SJCRH30 (cell line): Measurements from ENCODE around the gene CANX. TPM values are rescaled to one million over a fixed set of nuclear protein-coding genes. Genes with fewer than 3 reads are reported as not detected.

Experiments used
- DNase-seq, 2 experiments: peaks; one replicate each; pipeline ENCODE4 v3.0.0-alpha.2; 2015 to 2020
- H3K27ac ChIP-seq: fragments of 250-450 bp; sonication (Bioruptor Pico); 2 replicates; pipeline ENCODE4 v1.5.1; 2020; ENCODE audit warnings: mild to moderate bottlenecking, moderate library complexity
- H3K27me3 ChIP-seq: fragments of 250-450 bp; sonication (Bioruptor Pico); 2 replicates; pipeline ENCODE4 v1.5.1; 2020; ENCODE audit warnings: mild to moderate bottlenecking, moderate library complexity
- H3K36me3 ChIP-seq: fragments of 250-450 bp; sonication (Bioruptor Pico); 2 replicates; pipeline ENCODE4 v1.5.1; 2020; ENCODE audit warnings: mild to moderate bottlenecking, moderate library complexity
- H3K4me1 ChIP-seq: fragments of 250-450 bp; sonication (Bioruptor Pico); 2 replicates; pipeline ENCODE4 v1.5.1; 2020; ENCODE audit warnings: mild to moderate bottlenecking, moderate library complexity
- H3K4me3 ChIP-seq: fragments of 250-450 bp; sonication (Bioruptor Pico); 2 replicates; pipeline ENCODE4 v1.5.1; 2020; ENCODE audit warnings: mild to moderate bottlenecking, moderate library complexity
- H3K9me3 ChIP-seq: fragments of 250-450 bp; sonication (Bioruptor Pico); replicated peaks from 2 replicates; pipeline ENCODE4 v1.5.1; 2020; ENCODE audit warnings: mild to moderate bottlenecking, moderate library complexity
- total RNA-seq: library from RNA; depleted of rRNA; stranded (reverse); fragments of >200 nt; shearing (Covaris generic); gene quantifications from 2 replicates; pipeline ENCODE4 v1.2.3, GENCODE V29; 2014

Gene CANX
- total RNA-seq, 1 experiment from 2014 or later: 506 TPM

DNA sequence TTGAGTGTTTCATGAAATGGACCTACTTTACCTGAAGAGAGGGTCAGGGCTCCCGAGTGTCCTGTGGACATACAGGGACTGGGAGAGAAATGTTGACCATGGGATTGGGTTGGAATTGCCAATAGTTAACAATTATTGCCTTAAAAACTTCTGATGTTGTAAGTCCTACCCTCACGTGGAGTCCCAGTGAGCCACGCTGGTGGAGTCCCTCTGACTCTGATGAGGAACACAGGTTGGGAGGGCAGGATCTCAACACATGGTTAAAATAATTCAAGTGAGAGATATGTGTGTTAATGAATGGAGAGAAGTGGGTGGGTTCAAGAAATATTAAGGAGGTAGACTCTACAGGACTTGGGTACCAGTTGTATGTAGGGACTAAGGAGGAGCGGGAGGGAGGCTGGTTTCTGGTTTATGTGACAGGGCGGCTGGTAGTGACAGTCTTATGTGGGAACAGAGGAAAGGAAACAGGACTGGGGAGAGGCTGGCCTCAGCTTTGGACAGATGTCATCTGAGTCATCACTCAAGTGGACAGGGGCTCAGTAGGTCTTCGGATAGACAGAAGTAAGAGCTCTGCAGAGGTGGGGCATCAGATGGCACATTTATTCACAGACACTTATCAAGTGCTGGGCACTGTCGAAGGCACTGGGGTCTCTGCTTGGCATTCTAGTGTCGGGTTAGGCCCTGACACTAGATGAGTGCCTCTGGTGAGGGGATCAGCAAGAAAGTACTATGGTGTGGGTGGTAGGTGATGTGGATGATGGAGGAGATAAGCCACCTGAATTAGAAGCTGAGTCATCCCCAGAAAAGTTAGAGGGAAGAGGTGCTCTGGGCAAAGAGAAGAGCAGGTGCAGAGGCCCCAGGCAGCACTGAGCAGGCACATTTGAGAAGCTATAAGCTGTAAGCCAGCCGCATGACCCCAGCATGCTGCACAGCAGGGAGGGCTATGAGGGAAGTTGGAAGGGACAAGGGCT, 61.1 kb downstream of the CANX start:
- no peaks in the 10 kb centered on the region for H3K36me3 ChIP-seq
- H3K4me1 ChIP-seq: peaks cover 26% of the 10 kb centered on the region; the same call in 1 of the 2 replicates
- no peak overlapping the region for H3K4me3 ChIP-seq
- no peak overlapping the region for H3K27ac ChIP-seq
- H3K27me3 ChIP-seq: no peaks in the 10 kb centered on the region
- peak in 1 of 2 experiments; percentile 13 for DNase-seq
- no peaks in the 10 kb centered on the region for H3K9me3 ChIP-seq

DNA sequence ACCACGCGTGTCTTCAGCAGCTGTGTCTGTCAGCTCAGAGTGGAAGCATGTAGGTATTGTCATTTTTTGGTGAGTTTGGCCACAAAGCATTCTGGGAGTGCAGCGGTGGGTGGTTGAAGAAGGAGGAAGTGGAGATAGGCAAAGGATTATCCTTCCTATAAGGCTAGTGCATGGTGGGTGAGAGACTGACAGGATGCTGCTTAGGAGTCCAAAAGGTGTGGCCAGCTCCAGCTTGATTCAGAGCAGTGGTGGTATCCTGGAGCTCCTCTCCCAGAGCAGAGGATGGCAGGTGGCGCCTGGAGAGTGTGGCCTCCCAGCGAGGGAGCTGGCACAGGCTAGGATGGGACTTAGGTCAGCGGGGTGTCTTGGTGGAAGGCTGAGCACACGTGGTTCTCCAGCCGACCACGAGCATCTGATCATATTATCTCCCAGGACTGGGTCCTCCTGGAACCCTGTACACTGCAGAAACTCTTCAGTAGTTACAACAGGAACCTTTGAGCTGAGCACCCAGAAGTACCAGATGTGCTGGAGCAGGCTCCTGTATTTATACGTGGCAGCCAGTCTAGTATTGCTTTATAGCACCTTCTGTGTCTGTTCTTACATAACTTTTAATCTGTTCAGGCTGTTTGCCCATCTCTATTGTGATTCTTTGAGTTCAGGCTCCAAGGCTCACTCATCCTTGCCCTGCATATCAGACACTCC, 63.5 kb downstream of the CANX start:
- no peak overlapping the region for H3K27ac ChIP-seq
- H3K36me3 ChIP-seq: peaks cover 18% of the 10 kb centered on the region
- no peaks in the 10 kb centered on the region for H3K27me3 ChIP-seq
- no peak overlapping the region for H3K4me3 ChIP-seq
- no peaks in the 10 kb centered on the region for H3K9me3 ChIP-seq
- H3K4me1 ChIP-seq: peaks cover 26% of the 10 kb centered on the region; the same call in 1 of the 2 replicates
- peak; percentile 28 to 38 for DNase-seq

DNA sequence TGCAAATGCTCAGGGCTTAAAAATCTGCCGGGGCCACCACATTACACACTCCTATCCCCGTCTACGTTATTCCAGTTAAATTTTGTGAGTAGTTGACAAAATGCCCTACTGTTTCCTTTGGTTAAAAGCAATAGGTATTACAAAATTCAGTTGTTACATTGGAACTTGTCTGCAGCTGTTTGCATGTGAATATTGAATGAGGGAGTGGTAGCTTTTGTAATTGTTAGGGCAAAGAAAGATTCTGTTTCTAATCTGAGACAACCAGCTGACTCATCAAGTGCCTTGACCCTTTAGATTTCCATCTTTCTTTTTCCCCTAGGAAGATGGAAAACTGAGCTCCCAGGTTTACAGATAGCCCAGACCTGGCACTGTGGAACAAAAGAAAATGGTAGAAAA, 64.0 kb downstream of the CANX start:
- Histone ChIP-seq H3K4me1 (peaks cover 26% of the 10 kb centered on the region; the same call in 1 of the 2 replicates), H3K27ac (no peak overlapping the region), H3K4me3 (no peak overlapping the region), H3K27me3 (no peaks in the 10 kb centered on the region), H3K9me3 (no peaks in the 10 kb centered on the region), H3K36me3 (peaks cover 23% of the 10 kb centered on the region)
- DNase-seq: no peak

DNA sequence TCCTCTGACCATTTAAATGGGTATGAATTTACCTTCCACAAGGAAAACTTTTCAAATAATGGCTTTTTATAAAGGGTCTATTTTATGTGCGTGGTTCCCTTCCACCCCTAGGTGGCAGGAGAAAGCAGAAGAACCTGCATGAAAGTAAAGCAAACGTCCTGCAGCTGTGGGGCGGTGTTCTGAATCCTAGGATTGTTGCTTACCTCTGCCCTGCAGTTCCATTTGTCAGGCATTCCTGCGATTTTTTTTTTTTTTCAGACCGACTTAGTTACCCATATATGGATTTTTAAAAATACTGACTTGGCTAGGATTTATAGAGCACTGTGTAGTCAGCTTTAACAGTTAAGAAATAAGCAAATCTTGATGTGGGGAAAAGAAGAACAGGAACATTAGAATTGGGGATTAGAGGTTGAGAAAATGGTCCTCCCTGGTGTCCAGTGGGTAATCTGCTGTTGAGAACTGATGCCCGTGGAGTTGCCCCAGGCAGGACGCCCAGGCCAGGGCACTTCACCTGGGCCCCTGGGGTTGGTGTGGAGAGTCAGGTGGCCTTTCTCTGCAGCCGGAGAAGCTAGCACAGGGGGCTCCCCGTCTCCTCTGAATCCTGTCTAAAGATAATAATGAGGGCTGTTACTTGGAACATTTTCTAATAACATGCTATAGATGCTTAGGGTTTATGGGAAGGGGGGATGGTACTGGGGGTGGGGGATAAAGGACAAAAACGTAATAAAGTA, 64.6 kb downstream of the CANX start:
- DNase-seq: peak; percentile 73 to 81
- H3K4me1 ChIP-seq: peaks cover 26% of the 10 kb centered on the region; the same call in 1 of the 2 replicates

DNA sequence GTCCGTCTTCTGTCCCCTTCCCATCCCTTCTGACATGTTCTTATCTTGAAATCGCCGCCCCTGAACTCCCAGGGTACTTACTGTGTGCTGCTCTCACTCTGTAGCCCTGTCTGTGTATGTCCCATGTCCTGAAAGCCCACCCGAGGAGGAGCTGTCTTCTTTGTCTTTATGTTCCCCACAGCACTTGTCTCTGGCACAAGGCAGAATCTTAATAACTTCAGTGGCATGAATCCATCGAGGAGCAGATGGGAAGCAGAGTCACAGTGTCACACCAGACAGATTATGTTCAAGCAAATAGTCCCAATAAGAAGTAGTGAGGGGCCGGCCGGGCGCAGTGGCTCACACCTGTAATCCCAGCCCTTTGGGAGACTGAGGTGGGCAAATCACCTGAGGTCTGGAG, 65.3 kb downstream of the CANX start:
- Histone ChIP-seq H3K36me3 (peaks cover 31% of the 10 kb centered on the region), H3K4me3 (no peak overlapping the region), H3K9me3 (no peaks in the 10 kb centered on the region), H3K27ac (no peak overlapping the region), H3K27me3 (no peaks in the 10 kb centered on the region), H3K4me1 (peaks cover 26% of the 10 kb centered on the region; the same call in 1 of the 2 replicates)
- DNase-seq: no peak

More for the DNA sequence above, 64.6 kb downstream of the CANX start:
- peaks cover 24% of the 10 kb centered on the region for H3K36me3 ChIP-seq
- H3K4me3 ChIP-seq: no peak overlapping the region
- H3K27me3 ChIP-seq: no peaks in the 10 kb centered on the region
- no peak overlapping the region for H3K27ac ChIP-seq
- no peaks in the 10 kb centered on the region for H3K9me3 ChIP-seq

DNA sequence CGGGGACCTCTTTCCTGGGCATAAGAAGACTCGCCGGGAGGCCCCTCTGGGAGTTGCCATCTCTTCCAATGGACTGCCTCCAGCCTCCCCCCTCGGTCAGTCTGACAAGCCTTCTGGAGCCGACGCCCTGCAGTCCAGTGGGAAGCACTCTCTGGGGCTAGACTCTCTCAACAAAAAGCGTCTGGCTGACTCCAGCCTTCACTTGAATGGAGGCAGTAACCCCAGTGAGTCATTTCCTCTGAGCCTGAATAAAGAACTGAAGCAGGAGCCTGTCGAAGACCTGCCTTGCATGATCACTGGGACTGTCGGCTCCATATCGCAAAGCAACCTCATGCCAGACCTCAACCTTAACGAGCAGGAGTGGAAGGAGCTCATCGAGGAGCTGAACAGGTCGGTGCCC, 66.6 kb downstream of the CANX start:
- H3K27me3 ChIP-seq: no peaks in the 10 kb centered on the region
- peaks cover 21% of the 10 kb centered on the region; the same call in 1 of the 2 replicates for H3K4me1 ChIP-seq
- no peak for DNase-seq
- H3K27ac ChIP-seq: no peak overlapping the region
- peaks cover 42% of the 10 kb centered on the region for H3K36me3 ChIP-seq
- H3K4me3 ChIP-seq: no peak overlapping the region
- no peaks in the 10 kb centered on the region for H3K9me3 ChIP-seq

DNA sequence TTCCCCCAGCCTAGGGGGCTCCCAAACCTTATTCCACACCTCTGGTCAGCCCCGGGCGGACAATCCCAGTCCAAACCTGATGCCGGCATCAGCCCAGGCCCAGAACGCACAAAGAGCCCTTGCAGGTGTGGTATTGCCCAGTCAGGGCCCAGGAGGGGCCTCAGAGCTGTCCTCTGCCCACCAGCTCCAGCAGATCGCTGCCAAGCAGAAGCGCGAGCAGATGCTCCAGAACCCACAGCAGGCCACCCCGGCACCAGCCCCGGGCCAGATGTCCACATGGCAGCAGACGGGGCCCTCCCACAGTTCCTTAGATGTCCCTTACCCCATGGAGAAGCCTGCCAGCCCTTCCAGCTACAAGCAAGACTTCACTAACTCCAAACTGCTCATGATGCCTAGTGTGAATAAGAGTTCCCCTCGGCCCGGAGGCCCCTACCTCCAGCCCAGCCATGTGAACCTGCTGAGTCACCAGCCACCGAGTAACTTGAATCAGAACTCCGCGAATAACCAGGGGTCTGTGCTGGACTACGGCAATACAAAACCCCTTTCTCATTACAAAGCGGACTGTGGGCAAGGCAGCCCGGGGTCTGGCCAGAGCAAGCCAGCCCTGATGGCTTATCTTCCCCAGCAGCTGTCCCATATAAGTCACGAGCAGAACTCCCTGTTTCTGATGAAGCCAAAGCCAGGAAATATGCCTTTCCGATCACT, 67.4 kb downstream of the CANX start:
- no peak overlapping the region for H3K4me3 ChIP-seq
- peaks cover 49% of the 10 kb centered on the region for H3K36me3 ChIP-seq
- DNase-seq: no peak
- no peaks in the 10 kb centered on the region for H3K9me3 ChIP-seq
- peaks cover 21% of the 10 kb centered on the region; the same call in 1 of the 2 replicates for H3K4me1 ChIP-seq
- H3K27me3 ChIP-seq: no peaks in the 10 kb centered on the region
- no peak overlapping the region for H3K27ac ChIP-seq

DNA sequence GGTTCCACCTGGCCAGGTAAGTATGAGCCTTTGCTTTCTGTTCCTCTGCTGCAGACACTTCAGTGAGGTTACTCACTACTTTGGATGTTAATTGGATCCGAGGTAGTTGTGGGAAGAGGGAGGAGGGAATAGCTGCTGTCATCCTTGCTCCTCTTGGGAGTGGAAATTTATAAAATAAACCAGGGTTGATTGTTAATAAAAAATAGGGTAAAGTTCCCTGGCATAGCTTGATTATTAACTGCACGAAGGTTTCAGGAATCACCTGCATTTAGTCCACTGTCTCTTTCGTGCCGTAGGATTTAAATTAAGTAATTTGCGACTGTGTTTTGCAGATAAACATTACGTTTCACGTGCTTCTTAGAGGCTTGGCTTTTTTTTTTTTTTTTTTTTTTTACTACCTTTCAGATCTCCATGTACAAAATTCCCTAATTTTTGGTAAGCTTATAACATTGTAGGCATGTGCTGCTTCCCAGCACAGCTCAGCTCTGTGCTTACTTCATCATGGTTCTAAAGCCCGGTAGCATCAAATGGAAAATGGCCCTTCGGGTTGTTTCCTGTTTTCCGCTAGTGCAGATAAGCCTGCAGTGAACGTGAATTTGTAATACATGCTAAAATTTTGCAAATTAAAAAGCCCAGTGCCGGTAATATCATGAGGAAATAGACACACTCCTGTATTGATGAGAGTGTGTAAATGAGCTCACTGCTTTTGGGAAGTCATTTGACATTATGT, 68.1 kb downstream of the CANX start:
- H3K27ac ChIP-seq: no peak overlapping the region
- H3K4me3 ChIP-seq: no peak overlapping the region
- H3K36me3 ChIP-seq: peaks cover 55% of the 10 kb centered on the region
- no peaks in the 10 kb centered on the region for H3K9me3 ChIP-seq
- H3K27me3 ChIP-seq: no peaks in the 10 kb centered on the region
- no peak for DNase-seq
- H3K4me1 ChIP-seq: peaks cover 15% of the 10 kb centered on the region; the same call in 1 of the 2 replicates

DNA sequence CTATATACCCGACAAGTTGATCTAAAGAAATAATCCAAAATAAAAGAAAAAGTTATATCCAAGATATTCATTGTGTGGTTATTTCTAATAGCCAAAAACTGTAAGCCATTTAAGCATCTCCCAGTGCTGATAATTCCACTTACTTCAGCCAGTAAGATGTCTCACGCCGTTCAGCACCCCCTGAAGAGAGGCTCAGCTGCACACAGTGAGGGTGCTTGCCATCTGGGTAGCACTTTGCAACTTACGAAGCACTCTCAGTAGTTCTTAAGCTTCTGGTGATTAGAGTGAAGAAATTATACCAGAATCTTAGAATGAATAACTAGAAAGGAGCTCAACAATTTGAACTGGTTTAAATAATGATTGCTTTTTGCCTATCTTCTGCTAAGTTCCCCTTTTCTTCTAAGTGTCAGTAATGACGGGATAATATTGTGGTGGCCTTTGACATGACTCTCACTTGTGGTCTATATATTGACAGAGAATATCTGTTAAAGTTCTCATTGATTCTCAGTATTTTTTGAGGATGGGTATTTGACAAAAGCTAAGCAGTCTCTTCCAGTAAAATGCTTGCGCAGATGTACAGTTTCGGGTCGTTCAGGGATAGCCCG, 68.8 kb downstream of the CANX start:
- Histone ChIP-seq H3K36me3 (peaks cover 56% of the 10 kb centered on the region), H3K4me1 (peaks cover 8% of the 10 kb centered on the region; the same call in 1 of the 2 replicates), H3K27ac (no peak overlapping the region), H3K4me3 (no peak overlapping the region), H3K9me3 (no peaks in the 10 kb centered on the region), H3K27me3 (no peaks in the 10 kb centered on the region)
- DNase-seq: no peak

DNA sequence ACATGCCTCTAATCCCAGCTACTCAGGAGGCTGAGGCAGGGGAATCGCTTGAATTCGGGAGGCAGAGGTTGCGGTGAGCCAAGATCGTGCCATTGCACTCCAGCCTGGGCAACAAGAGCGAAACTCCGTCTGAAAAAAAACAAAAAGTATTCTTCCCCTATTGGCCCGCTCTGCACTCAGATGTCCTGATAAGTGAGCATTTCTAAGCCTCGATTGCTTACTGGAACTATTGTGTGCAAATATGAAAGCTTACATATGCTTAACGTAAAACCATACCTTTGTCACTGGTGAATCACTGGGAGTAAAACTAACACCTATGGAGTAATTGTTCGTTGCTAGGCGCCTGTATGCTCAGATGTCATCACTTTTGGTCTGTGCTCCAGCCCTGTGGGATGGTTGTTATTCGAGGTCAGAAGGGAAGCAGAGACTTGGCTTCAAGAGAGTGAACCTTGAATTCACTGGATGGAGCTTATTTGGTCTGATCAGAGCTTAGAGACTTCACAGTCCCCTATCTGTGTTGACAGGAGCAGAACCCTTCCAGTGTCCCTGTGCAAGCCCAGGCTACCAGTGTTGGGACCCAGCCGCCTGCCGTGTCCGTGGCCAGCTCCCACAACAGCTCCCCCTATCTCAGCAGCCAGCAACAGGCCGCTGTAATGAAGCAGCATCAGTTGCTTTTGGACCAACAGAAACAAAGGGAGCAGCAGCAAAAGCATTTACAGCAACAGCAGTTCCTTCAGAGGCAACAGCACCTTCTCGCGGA, 69.7 kb downstream of the CANX start:
- Histone ChIP-seq H3K4me1 (peaks cover under 1% of the 10 kb centered on the region; the same call in 1 of the 2 replicates), H3K36me3 (peaks cover 58% of the 10 kb centered on the region), H3K27me3 (no peaks in the 10 kb centered on the region), H3K9me3 (no peaks in the 10 kb centered on the region), H3K4me3 (no peak overlapping the region), H3K27ac (no peak overlapping the region)
- DNase-seq: no peak

DNA sequence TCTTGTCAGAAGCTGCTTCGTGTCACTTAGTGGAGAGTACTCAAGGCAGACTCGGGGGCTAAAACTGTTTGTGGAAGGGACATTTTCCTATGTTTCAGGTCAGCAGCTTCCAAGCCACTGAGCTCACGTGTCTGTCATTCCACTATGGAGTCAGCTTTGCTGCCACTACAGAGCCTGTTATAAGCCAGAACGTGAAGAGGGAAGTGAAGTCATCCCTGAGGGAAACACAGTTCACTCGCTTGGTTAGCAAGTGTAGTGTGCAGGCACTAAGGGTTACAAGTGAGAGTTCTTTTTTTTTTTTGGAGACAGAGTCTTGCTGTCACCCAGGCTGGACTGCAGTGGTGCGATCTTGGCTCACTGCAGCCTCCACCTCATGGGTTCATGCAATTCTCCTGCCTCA, 70.5 kb downstream of the CANX start:
- Histone ChIP-seq H3K4me3 (no peak overlapping the region), H3K4me1 (no peaks in the 10 kb centered on the region), H3K36me3 (peaks cover 58% of the 10 kb centered on the region), H3K27me3 (no peaks in the 10 kb centered on the region), H3K27ac (no peak overlapping the region), H3K9me3 (no peaks in the 10 kb centered on the region)
- no peak for DNase-seq

DNA sequence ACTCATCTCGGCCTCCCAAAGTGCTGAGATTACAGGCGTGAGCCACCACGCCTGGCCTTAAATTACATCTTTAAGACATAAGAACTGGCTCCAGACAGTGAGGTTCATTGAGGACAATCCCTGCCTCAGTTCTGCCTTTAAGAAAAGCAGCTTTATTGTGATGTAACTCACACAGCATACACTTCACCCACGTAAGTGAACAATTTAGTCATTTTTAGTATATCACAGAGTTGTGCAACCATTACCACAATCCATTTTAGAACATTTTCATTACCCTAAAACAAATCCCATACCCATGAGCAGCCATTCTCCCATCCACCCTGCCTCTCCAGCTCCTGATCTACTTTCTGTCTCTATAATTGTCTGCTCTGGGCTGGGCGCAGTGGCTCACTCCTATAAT, 71.0 kb downstream of the CANX start:
- H3K27ac ChIP-seq: no peak overlapping the region
- DNase-seq: no peak
- H3K9me3 ChIP-seq: no peaks in the 10 kb centered on the region
- H3K4me3 ChIP-seq: no peak overlapping the region
- H3K4me1 ChIP-seq: no peaks in the 10 kb centered on the region
- no peaks in the 10 kb centered on the region for H3K27me3 ChIP-seq
- peaks cover 58% of the 10 kb centered on the region for H3K36me3 ChIP-seq
